ENCODE results near the gene ERV3-1. TPM values are rescaled to one million over a fixed set of nuclear protein-coding genes. Genes with fewer than 3 reads are reported as not detected.
A peak's percentile ranks its signal among the peaks of the same experiment; 100 is the strongest.
"Not testable (repeated sequence)": the region's sequence is repeated elsewhere in the genome, so short reads cannot be mapped to it uniquely, and the experiment has no call there.

Gene ERV3-1
- polyA plus RNA-seq, 1 experiment, result 10.0 TPM

DNA sequence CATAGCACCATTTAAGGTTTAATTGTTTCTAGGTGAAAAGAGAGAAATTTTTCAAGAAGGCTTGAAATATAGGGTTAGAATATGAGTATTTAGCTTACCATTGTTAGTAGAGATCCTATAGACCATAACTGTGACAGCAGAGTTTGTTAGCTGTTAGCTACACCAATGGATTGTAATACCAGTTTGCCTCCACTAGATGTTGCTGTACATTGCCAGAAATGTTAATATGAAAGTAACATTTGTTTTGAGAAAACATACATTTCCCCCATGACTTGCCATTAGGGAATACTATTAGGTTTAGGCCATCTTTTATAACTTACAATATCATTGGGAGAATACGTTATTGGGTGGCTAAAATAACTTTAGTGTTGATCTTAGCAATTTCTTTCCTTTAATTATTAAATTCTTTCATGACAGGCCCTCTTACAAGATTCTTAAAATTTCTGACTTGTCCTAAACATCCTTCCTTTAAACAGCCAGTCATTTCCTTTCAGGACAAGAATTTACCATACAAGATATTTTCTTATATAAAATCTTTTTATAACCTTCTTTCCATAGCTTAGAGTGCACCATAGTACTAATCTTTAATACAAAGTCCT, 55.1 kb downstream of the ERV3-1 start:
- TF ChIP-seq, protein P1, sequence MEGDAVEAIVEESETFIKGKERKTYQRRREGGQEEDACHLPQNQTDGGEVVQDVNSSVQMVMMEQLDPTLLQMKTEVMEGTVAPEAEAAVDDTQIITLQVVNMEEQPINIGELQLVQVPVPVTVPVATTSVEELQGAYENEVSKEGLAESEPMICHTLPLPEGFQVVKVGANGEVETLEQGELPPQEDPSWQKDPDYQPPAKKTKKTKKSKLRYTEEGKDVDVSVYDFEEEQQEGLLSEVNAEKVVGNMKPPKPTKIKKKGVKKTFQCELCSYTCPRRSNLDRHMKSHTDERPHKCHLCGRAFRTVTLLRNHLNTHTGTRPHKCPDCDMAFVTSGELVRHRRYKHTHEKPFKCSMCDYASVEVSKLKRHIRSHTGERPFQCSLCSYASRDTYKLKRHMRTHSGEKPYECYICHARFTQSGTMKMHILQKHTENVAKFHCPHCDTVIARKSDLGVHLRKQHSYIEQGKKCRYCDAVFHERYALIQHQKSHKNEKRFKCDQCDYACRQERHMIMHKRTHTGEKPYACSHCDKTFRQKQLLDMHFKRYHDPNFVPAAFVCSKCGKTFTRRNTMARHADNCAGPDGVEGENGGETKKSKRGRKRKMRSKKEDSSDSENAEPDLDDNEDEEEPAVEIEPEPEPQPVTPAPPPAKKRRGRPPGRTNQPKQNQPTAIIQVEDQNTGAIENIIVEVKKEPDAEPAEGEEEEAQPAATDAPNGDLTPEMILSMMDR (IDR thresholded peaks at IDR 0.05; ENCODE audit: insufficient read depth, low read depth, low read length), result peak; percentile 76
- Histone ChIP-seq H3K27me3 (ENCODE audit: control insufficient read depth, insufficient read depth, low read length) (peaks cover 11% of the 10 kb centered on the region), H3K4me3 (ENCODE audit: low read depth, low read length) (no peak overlapping the region), H3K36me3 (ENCODE audit: control insufficient read depth, insufficient read depth, low read length) (no peaks in the 10 kb centered on the region)
- POLR2A ChIA-PET, result no interaction called here
- no peak for DNase-seq (ENCODE audit: low read depth)
- CTCF ChIA-PET, result interaction anchor here (0.7 to 3.1 kb wide), 7 partner anchors 12 to 670 kb away, joined by 3 to 19 read pairs (median 4); partner anchors contain the start of gene ZNF273

DNA sequence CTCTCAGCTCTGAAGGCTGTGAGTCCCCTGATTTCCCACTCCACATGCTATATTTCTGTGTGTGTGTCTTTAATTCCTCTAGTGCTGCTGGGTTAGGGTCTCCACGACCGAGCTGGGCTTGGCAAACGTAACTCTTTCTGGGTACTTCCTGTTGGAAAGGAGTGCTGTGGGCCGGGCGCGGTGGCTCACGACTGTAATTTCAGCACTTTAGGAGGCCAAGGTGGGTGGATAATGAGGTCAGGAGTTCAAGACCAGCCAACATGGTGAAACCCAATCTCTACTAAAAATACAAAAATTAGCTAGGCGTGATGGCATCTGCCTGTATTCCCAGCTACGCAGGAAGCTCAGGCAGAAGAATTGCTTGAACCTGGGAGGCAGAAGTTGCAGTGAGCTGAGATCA, 55.8 kb downstream of the ERV3-1 start:
- POLR2A ChIA-PET, result not testable (repeated sequence)
- CTCF ChIA-PET, result interaction anchor here (0.7 to 3.1 kb wide), 6 partner anchors 11 to 670 kb away, joined by 3 to 19 read pairs (median 5); no protein-coding TSS in a partner anchor

DNA sequence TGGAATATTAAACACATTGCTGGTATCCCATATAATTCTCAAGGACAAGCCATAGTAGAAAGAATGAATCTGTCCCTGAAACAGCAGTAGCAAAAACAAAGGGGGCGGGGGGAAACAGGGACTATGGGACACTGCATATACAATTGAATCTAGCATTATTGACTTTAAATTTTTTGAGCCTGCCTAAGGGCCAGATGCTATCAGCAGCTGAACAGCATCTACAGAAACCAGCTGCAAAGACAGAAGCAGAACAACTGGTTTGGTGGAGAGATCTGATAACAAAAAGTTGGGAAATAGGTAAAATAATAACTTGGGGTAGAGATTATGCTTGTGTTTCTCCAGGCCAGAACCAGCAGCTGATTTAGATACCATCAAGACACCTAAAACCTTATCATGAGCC, 57.7 kb downstream of the ERV3-1 start:
- H3K4me3 ChIP-seq (ENCODE audit: low read depth, low read length); POLR2A ChIA-PET; DNase-seq (ENCODE audit: low read depth); H3K36me3 ChIP-seq (ENCODE audit: control insufficient read depth, insufficient read depth, low read length): not testable (repeated sequence)
- peaks cover 11% of the 10 kb centered on the region for H3K27me3 ChIP-seq (ENCODE audit: control insufficient read depth, insufficient read depth, low read length)
- CTCF ChIA-PET, result interaction anchor here (1.1 kb wide), 1 partner anchor 13 kb away, joined by 4 read pairs; no protein-coding TSS in a partner anchor

More for the DNA sequence above, 55.8 kb downstream of the ERV3-1 start:
- H3K27me3 ChIP-seq (ENCODE audit: control insufficient read depth, insufficient read depth, low read length), result peaks cover 11% of the 10 kb centered on the region
- H3K4me3 ChIP-seq (ENCODE audit: low read depth, low read length); H3K36me3 ChIP-seq (ENCODE audit: control insufficient read depth, insufficient read depth, low read length); DNase-seq (ENCODE audit: low read depth): not testable (repeated sequence)

DNA sequence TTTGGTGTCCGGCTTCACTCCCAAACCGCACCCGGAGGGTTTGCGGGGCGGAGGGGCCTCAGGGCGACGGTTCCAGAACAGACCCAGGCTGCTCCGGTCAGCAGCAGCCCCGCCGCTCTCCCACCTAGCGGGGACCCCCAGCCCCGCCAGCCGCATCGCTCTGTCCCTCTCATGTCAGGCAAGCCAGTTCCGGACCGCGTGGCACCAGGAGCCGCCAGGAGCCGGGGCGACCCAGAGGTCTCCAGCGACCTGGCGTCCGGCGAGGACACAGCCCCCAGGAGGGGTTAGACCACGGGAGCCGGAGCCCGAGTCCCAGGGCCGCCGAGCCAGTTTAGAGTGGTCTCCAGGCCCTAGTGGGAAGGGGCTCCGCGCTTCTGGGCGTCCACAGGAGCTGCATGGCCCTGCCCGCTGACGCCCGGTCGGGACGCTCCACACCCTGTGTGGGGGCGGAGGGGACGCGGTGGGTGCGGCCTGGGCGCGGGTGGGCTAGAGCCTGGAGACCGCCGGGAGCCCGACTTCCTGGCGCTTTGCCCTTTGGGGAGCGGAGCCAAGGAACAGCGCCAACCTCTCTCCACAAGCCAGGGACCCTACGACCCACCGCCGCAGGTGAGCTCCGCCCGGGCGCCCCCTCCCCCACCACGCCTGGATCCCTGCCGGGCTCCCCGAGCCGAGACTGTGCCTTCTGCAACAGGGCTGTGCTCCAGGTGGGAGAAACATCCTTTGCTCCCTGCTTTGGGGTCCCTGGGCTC, 59.1 kb downstream of the ERV3-1 start:
- no peak for DNase-seq (ENCODE audit: low read depth)
- POLR2A ChIA-PET, result no interaction called here
- CTCF ChIA-PET, result interaction anchor here (1.1 kb wide), 1 partner anchor 11 kb away, joined by 4 read pairs; no protein-coding TSS in a partner anchor
- Histone ChIP-seq H3K27me3 (ENCODE audit: control insufficient read depth, insufficient read depth, low read length) (peaks cover 11% of the 10 kb centered on the region), H3K4me3 (ENCODE audit: low read depth, low read length) (no peak overlapping the region), H3K36me3 (ENCODE audit: control insufficient read depth, insufficient read depth, low read length) (no peaks in the 10 kb centered on the region)
- TF ChIP-seq, protein P1 (IDR thresholded peaks at IDR 0.05; ENCODE audit: insufficient read depth, low read depth, low read length), result no peak

DNA sequence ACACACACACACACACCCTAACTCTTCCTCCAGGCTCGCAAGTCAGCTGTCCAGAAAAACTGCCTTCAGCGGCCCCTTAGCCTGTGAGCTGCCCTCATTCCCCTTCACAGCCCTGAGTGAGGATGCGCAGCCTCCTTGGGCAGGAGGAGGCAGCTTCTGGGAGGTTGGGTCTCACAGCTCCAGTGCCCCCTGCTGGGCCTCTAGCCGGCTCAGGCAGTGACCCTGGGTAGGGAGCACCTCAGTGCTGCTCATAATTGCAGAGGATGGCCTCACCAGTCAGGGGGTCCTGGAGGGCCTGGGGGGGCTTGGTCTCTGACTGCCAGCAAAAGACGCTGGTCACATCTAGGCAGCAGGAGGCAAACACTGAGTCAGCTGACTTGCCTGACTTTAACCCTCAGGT, 59.7 kb downstream of the ERV3-1 start:
- ChIA-PET CTCF (no interaction called here), POLR2A (no interaction called here)
- Histone ChIP-seq H3K27me3 (ENCODE audit: control insufficient read depth, insufficient read depth, low read length) (peaks cover 11% of the 10 kb centered on the region), H3K4me3 (ENCODE audit: low read depth, low read length) (no peak overlapping the region), H3K36me3 (ENCODE audit: control insufficient read depth, insufficient read depth, low read length) (no peaks in the 10 kb centered on the region)
- no peak for DNase-seq (ENCODE audit: low read depth)
- TF ChIP-seq, protein P1 (IDR thresholded peaks at IDR 0.05; ENCODE audit: insufficient read depth, low read depth, low read length), result 0 out of 2 replicates have a peak, but pooled peaks have one; percentile 5

DNA sequence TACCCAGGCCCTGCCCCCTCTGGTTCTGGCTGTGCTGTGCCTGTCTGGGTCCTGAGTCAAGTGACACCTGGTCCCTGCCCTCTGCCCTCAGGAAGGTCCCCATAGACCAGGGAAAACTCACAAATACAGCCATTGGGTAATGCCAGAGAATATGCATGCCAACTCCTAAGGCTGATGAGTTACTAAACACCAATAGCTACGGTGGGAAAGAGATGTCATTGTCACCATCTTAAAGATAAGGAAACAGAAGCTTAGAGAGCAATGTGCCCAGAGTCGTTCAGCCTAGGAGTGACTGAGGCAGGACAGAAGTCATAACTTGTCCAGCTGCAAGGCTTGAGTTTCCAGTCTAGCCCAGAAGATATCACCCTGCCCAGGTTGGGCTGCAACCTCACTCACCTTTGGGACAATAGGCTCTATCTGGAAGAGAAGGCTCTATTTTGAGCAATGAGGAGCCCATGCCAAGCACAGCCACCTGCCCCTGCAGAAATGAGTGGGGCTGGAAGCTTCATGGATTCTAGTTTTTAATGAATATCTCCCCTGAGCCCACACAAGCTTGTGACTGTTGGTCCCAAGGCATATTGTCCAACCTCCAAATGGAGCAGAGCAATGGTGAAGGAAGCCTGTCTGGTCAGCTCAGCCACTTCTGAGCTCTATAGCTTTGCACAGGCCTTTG, 60.8 kb downstream of the ERV3-1 start:
- POLR2A ChIA-PET, result interaction anchor here (0.6 kb wide), 1 partner anchor 354 kb away, joined by 3 read pairs; no protein-coding TSS in a partner anchor
- Histone ChIP-seq H3K27me3 (ENCODE audit: control insufficient read depth, insufficient read depth, low read length) (peaks cover 11% of the 10 kb centered on the region), H3K4me3 (ENCODE audit: low read depth, low read length) (no peak overlapping the region), H3K36me3 (ENCODE audit: control insufficient read depth, insufficient read depth, low read length) (no peaks in the 10 kb centered on the region)
- DNase-seq (ENCODE audit: low read depth), result no peak
- CTCF ChIA-PET, result no interaction called here
- TF ChIP-seq, protein P1 (IDR thresholded peaks at IDR 0.05; ENCODE audit: insufficient read depth, low read depth, low read length), result no peak

DNA sequence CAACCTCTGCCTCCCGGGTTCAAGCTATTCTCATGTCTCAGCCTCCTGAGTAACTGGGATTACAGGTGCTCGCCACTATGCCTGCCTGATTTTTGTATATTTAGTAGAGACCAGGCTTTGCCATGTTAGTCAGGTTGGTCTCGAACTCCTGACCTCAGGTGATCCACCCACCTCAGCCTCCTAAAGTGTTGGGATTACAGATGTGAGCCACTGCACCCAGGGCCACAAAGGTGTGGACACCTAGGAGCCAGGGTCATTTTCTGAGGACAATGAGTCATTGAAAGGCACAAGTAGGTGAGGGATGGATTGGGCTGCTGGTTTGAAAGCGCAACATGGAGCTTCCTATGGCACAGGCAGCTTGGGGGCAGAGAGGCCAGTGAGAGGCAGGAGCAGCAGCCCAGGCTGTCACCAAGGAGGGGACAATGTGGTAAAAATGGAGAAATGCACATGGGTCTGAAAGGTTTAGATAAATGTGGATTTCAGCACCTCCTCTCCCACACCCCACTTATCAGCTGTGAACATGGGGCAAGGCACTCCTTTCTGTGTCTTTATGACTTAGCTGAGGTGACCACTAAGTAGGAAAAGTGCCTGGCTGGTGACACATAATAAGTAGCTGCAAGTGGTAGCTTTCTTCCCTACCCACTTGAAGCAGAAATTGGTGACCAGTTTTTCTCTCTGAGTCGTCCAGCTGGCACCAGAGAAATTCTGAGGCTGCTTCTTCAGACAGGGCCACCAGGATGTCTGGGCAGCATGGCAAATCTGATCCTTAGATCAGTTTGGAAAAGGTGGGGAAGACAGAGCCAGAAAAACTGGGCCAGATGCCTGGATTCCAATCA, 61.6 kb downstream of the ERV3-1 start:
- DNase-seq (ENCODE audit: low read depth); H3K4me3 ChIP-seq (ENCODE audit: low read depth, low read length); CTCF ChIA-PET; H3K36me3 ChIP-seq (ENCODE audit: control insufficient read depth, insufficient read depth, low read length): not testable (repeated sequence)
- POLR2A ChIA-PET, result interaction anchor here (0.6 kb wide), 1 partner anchor 355 kb away, joined by 3 read pairs; no protein-coding TSS in a partner anchor
- peaks cover 11% of the 10 kb centered on the region for H3K27me3 ChIP-seq (ENCODE audit: control insufficient read depth, insufficient read depth, low read length)
